Kidney epithelial cell (primary cell): Measurements from ENCODE around the gene LILRA2. TPM values are rescaled to one million over a fixed set of nuclear protein-coding genes. Genes with fewer than 3 reads are reported as not detected.
"Not testable (repeated sequence)": the region's sequence is repeated elsewhere in the genome, so short reads cannot be mapped to it uniquely, and the experiment has no call there.

Experiments
- DNase-seq: peaks from one replicate; pipeline ENCODE4 v3.0.0-alpha.2; 2010; ENCODE audit warnings: low read depth
- H3K27me3 ChIP-seq: 2 replicates; pipeline ENCODE4 v1.6.0; 2011; ENCODE audit warnings: low read length; ENCODE audit not compliant: control insufficient read depth, insufficient read depth
- H3K36me3 ChIP-seq: 2 replicates; pipeline ENCODE4 v1.5.1; 2011; ENCODE audit warnings: low read length; ENCODE audit not compliant: control insufficient read depth, insufficient read depth
- H3K4me3 ChIP-seq: 2 replicates; pipeline ENCODE4 v1.5.1; 2011; ENCODE audit warnings: low read depth, mild to moderate bottlenecking, control low read depth, low read length
- total RNA-seq: library from RNA; depleted of rRNA; stranded (reverse); fragments of >200 nt; gene quantifications from 2 replicates; pipeline ENCODE4 v1.2.3, GENCODE V29; 2015
- TF ChIP-seq, protein P1 (sequence below): IDR thresholded peaks from 2 replicates; pipeline ENCODE4 v1.5.1; 2011; ENCODE audit warnings: mild to moderate bottlenecking, moderate library complexity, low read length, control low read depth, inconsistent platforms; ENCODE audit not compliant: insufficient read depth, poor library complexity, severe bottlenecking

The LILRA2 gene
- total RNA-seq, 1 donor from 2014 or later, result not detected

DNA sequence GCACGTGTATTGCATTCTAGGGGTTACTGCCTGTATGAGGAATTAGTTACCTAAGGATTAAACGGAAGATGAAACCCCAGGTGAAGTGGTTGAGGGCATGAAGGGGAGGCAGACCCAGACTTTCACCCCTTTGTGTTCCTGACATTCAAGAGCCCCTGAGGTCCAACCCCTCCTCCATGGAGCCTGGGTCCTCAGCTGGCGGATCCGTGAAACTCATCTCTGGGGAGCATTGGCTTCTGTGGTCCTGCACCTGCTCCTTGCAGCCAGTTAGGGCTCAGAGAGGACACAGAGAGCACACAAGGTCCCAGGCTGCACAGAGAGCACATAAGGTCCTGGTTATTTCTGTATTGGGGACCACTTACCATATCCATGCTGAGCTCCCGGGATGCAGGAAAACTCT is 12.8 kb downstream of the LILRA2 start:
- H3K27me3 ChIP-seq, result no peaks in the 10 kb centered on the region
- H3K4me3 ChIP-seq, result no peak overlapping the region
- TF ChIP-seq, protein P1, sequence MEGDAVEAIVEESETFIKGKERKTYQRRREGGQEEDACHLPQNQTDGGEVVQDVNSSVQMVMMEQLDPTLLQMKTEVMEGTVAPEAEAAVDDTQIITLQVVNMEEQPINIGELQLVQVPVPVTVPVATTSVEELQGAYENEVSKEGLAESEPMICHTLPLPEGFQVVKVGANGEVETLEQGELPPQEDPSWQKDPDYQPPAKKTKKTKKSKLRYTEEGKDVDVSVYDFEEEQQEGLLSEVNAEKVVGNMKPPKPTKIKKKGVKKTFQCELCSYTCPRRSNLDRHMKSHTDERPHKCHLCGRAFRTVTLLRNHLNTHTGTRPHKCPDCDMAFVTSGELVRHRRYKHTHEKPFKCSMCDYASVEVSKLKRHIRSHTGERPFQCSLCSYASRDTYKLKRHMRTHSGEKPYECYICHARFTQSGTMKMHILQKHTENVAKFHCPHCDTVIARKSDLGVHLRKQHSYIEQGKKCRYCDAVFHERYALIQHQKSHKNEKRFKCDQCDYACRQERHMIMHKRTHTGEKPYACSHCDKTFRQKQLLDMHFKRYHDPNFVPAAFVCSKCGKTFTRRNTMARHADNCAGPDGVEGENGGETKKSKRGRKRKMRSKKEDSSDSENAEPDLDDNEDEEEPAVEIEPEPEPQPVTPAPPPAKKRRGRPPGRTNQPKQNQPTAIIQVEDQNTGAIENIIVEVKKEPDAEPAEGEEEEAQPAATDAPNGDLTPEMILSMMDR, result no peak

DNA sequence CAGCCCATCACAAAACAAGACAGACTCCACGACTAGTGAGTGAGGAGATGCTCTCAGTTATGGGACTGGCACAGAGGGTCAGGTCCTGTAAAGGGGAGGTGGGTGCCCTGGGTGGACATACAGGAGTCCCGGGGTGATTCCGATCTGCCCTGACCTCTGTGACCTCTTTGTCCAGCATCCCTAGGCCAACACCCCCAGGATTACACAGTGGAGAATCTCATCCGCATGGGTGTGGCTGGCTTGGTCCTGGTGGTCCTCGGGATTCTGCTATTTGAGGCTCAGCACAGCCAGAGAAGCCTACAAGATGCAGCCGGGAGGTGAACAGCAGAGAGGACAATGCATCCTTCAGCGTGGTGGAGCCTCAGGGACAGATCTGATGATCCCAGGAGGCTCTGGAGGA is 13.4 kb downstream of the LILRA2 start:
- TF ChIP-seq, protein P1, result no peak
- Histone ChIP-seq H3K36me3 (no peaks in the 10 kb centered on the region), H3K27me3 (no peaks in the 10 kb centered on the region), H3K4me3 (no peak overlapping the region)
- DNase-seq, result no peak

More for the DNA sequence above, 12.8 kb downstream of the LILRA2 start:
- no peak for DNase-seq
- H3K36me3 ChIP-seq, result no peaks in the 10 kb centered on the region

DNA sequence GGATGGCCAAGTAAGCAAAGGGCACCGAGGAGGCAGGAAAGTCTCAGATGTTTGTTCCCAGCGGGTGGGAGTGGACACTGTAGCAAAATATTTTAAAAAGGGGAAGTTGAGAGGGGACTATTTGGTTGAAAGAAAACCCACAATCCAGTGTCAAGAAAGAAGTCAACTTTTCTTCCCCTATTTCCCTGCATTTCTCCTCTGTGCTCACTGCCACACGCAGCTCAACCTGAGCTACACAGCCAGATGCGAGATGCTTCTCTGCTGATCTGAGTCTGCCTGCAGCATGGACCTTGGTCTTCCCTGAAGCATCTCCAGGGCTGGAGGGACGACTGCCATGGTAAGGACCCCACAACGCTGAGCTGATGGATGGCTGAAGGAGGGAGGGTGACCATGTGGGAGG is 19.9 kb downstream of the LILRA2 start, which contains the start of gene LILRA1:
TSS of gene LILRA1 (plus strand) at position 188 of the 400 bp plus-strand sequence. CDS start 613 bp downstream, outside the sequence.
- not testable (repeated sequence) for H3K36me3 ChIP-seq, H3K4me3 ChIP-seq, DNase-seq, H3K27me3 ChIP-seq

DNA sequence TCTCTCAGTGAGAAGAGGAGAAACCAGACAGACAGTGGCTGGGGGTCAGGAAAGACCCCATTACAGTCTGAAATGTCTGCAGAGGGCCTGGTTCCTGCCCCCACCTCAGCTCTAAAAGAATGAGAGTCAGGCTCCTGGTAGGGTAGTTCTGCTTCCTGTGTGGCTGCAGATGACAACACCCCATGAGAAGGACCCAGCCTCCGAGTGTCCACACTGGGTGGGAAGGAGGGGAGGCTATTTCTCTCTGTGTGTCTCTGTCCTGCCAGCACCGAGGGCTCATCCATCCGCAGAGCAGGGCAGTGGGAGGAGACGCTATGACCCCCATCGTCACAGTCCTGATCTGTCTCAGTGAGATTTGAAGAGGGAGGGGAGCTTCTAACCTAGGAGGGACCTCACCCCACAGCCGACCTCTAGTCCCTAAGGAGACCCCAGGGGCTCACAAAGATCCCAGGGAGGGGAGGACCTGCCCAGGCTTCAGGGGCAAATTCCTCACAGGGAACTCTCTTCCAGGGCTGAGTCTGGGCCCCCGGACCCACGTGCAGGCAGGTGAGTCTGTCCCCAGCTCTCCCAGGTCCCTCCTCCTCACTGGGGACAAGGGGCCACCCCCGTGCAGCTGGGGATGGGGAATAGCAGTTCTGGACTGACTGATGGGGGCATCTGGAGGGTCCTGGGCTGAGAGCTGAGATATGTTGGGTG is 20.5 kb downstream of the LILRA2 start:
- not testable (repeated sequence) for H3K4me3 ChIP-seq, H3K27me3 ChIP-seq

DNA sequence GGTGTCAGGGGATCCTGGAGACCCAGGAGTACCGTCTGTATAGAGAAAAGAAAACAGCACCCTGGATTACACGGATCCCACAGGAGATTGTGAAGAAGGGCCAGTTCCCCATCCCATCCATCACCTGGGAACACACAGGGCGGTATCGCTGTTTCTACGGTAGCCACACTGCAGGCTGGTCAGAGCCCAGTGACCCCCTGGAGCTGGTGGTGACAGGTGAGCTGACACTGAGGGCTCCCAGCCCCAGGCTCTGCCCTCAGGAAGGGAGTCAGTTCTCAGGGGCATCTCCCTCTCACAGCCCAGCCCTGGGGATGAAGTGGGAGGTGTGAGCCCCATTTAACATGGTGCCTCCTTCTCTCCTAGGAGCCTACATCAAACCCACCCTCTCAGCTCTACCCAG is 21.1 kb downstream of the LILRA2 start:
- TF ChIP-seq, protein P1, result no peak
- Histone ChIP-seq H3K4me3 (no peak overlapping the region), H3K27me3 (no peaks in the 10 kb centered on the region), H3K36me3 (no peaks in the 10 kb centered on the region)
- no peak for DNase-seq

More for the DNA sequence above, 20.5 kb downstream of the LILRA2 start:
- H3K36me3 ChIP-seq, DNase-seq: not testable (repeated sequence)

DNA sequence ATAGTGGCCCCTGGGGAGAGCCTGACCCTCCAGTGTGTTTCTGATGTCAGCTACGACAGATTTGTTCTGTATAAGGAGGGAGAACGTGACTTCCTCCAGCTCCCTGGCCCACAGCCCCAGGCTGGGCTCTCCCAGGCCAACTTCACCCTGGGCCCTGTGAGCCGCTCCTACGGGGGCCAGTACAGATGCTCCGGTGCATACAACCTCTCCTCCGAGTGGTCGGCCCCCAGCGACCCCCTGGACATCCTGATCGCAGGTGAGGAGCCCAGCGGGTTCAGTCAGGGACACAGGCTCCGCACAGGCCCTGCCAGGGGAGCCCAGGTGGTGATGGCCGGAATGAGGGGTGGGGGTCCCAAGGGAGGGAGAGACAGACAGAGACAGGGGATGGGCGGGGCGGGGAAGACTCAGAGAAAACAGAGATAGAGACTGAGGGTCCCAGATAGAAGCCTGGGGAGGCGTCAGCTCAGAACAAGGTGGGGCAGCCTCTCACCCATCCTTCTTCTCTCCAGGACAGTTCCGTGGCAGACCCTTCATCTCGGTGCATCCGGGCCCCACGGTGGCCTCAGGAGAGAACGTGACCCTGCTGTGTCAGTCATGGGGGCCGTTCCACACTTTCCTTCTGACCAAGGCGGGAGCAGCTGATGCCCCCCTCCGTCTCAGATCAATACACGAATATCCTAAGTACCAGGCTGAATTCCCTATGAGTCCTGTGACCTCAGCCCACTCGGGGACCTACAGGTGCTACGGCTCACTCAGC is 22.3 kb downstream of the LILRA2 start:
- not testable (repeated sequence) for H3K4me3 ChIP-seq, H3K27me3 ChIP-seq, DNase-seq, H3K36me3 ChIP-seq

DNA sequence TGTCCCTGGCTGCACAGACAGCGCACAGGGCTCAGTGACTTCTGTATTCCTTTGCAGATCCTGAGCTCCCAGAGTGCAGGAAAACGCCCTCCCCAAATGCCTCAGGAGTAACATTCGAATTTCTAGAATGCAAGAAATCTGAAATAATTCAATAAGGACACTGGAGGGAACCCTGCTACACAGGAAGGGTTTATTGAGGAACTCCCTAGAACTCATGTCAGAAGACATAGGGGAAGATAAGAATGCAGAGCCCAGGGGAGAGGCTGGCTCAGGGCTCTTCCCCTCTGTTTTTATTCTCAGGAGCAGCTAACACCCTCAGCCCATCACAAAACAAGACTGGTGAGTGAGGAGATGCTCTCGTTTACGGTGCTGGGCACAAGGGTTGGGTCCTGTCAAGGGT is 26.6 kb downstream of the LILRA2 start:
- H3K27me3 ChIP-seq, result no peaks in the 10 kb centered on the region
- H3K4me3 ChIP-seq, result no peak overlapping the region
- TF ChIP-seq, protein P1, result no peak
- H3K36me3 ChIP-seq, result no peaks in the 10 kb centered on the region
- no peak for DNase-seq
